Right cardiac atrium (tissue), 5 donors: ENCODE measurements around the gene ALG12. TPM values are rescaled to one million over a fixed set of nuclear protein-coding genes. Genes with fewer than 3 reads are reported as not detected.
"Not testable (repeated sequence)": the region's sequence is repeated elsewhere in the genome, so short reads cannot be mapped to it uniquely, and the experiment has no call there.

Experiments
- ATAC-seq, 2 donors: fragments of 200-7000 bp; cut with Tn5 transposase; one replicate each; pipeline versions ENCODE4 v1.8.0 to v1.9.1; 2020; ENCODE audit warnings: moderate library complexity in 2 of 2, mild to moderate bottlenecking in 1 of 2
- DNase-seq, 3 donors: peaks; one replicate each; pipeline ENCODE4 v3.0.0-alpha.2; 2020
- H3K27ac ChIP-seq: one replicate; pipeline ENCODE4 v1.5.1; 2013; ENCODE audit warnings: mild to moderate bottlenecking, low read length, control low read depth, moderate library complexity
- H3K27me3 ChIP-seq: one replicate; pipeline ENCODE4 v1.6.1; 2013; ENCODE audit not compliant: control insufficient read depth, insufficient read depth
- H3K4me1 ChIP-seq: one replicate; pipeline ENCODE4 v1.6.1; 2013; ENCODE audit warnings: low read length; ENCODE audit not compliant: control insufficient read depth, insufficient read depth
- H3K4me3 ChIP-seq: one replicate; pipeline ENCODE4 v1.5.1; 2013; ENCODE audit warnings: low read length, control low read depth
- H3K9me3 ChIP-seq: one replicate; pipeline ENCODE4 v1.6.1; 2013; ENCODE audit warnings: low read length; ENCODE audit not compliant: control insufficient read depth
- WGBS: extraction: QIAGEN DNeasy Blood & Tissue Kit; methylation state at CpG from one replicate; pipeline ENCODE4 v1.1.7; 2013; 5-methylcytosine and 5-hydroxymethylcytosine counted together
- intact Hi-C, 4 donors: fragments of 100-400 bp; cut with DNase I; formaldehyde crosslinking; loops; one replicate each; pipeline versions ENCODE4 v1.11.0 to v1.14.0; 2022 to 2023
- polyA plus RNA-seq: library from polyadenylated mRNA; stranded (reverse); fragments of 200-250 nt; gene quantifications from one replicate; pipeline ENCODE4 v1.2.3, GENCODE V29; 2013
- total RNA-seq, 4 donors: library from RNA; stranded (reverse); fragmentation: NEBNext Ultra II Directional; extraction: Animal tissue kit (Norgen Biotek cat#: 25700); gene quantifications; one replicate each; pipeline ENCODE4 v1.2.1, GENCODE V29; 2021
- donor health status: healthy with polysubstance abuse.
- donor health status: DM: no; HTN: yes; CAD: no.
- donor health status: DM: no; HTN: no; CAD: no.
- donor health status: DM: no; HTN: yes; CAD: no; lungs with severe emphysema.
- donor health status: DM: yes; HTN: yes; CAD: no.

ALG12 gene
- total and polyA plus RNA-seq, 5 donors, result 13.0 to 19.7 (median 16.2) TPM

GRCh38 chr22:49951000-49951677, 32.9 kb upstream of the ALG12 start:
- intact Hi-C loops, result no loop called here
- peaks cover 11% of the 10 kb centered on the region for H3K4me1 ChIP-seq
- no peak overlapping the region for H3K4me3 ChIP-seq
- ATAC-seq (no peak), DNase-seq (no peak)
- 86% methylated on average over 28 of the region's 28 CpGs for WGBS
- H3K9me3 ChIP-seq, result no peaks in the 10 kb centered on the region
- H3K27ac ChIP-seq, result no peak overlapping the region
- no peaks in the 10 kb centered on the region for H3K27me3 ChIP-seq

GRCh38 chr22:49950396-49950994, 32.3 kb upstream of the ALG12 start:
- Histone ChIP-seq H3K4me3 (no peak overlapping the region), H3K27ac (no peak overlapping the region), H3K27me3 (no peaks in the 10 kb centered on the region), H3K4me1 (peaks cover 11% of the 10 kb centered on the region), H3K9me3 (no peaks in the 10 kb centered on the region)
- intact Hi-C loops, result no loop called here
- DNase-seq, result no peak
- WGBS, result 92% methylated on average over 18 of the region's 18 CpGs
- ATAC-seq, result no peak

- Histone ChIP-seq H3K4me3 (no peak overlapping the region), H3K27ac (no peak overlapping the region), H3K27me3 (no peaks in the 10 kb centered on the region), H3K9me3 (no peaks in the 10 kb centered on the region), H3K4me1 (peaks cover 11% of the 10 kb centered on the region)
- WGBS, result 95% methylated on average over 11 of the region's 11 CpGs
- DNase-seq (no peak), ATAC-seq (no peak)
- intact Hi-C loops, result no loop called here
Measured at GRCh38 chr22:49949914-49950292, 31.7 kb upstream of the ALG12 start.

GRCh38 chr22:49948958-49949913, 31.0 kb upstream of the ALG12 start:
- H3K4me3 ChIP-seq, result no peak overlapping the region
- intact Hi-C loops, result no loop called here
- DNase-seq (no peak), ATAC-seq (peak in 1 of 2 donors; percentile 8)
- H3K27ac ChIP-seq, result no peak overlapping the region
- H3K27me3 ChIP-seq, result no peaks in the 10 kb centered on the region
- H3K4me1 ChIP-seq, result peaks cover 10% of the 10 kb centered on the region
- WGBS, result 88% methylated on average over 42 of the region's 42 CpGs
- H3K9me3 ChIP-seq, result no peaks in the 10 kb centered on the region

GRCh38 chr22:49948116-49948957, 30.1 kb upstream of the ALG12 start:
- no peak overlapping the region for H3K27ac ChIP-seq
- no peaks in the 10 kb centered on the region for H3K27me3 ChIP-seq
- no peak overlapping the region for H3K4me3 ChIP-seq
- ATAC-seq (no peak), DNase-seq (no peak)
- H3K4me1 ChIP-seq, result peaks cover 3% of the 10 kb centered on the region
- intact Hi-C loops, result no loop called here
- no peaks in the 10 kb centered on the region for H3K9me3 ChIP-seq
- 90% methylated on average over 23 of the region's 23 CpGs for WGBS

- intact Hi-C loops, result no loop called here
- Histone ChIP-seq H3K9me3 (no peaks in the 10 kb centered on the region), H3K27ac (no peak overlapping the region), H3K27me3 (no peaks in the 10 kb centered on the region), H3K4me3 (no peak overlapping the region), H3K4me1 (no peaks in the 10 kb centered on the region)
- 80% methylated on average over 6 of the region's 6 CpGs for WGBS
- ATAC-seq, result no peak
- no peak for DNase-seq
Measured at GRCh38 chr22:49947296-49947622, 29.0 kb upstream of the ALG12 start.

- intact Hi-C loops, result no loop called here
- ATAC-seq (no peak), DNase-seq (no peak)
- 88% methylated on average over 17 of the region's 17 CpGs for WGBS
- Histone ChIP-seq H3K27me3 (no peaks in the 10 kb centered on the region), H3K9me3 (no peaks in the 10 kb centered on the region), H3K4me3 (no peak overlapping the region), H3K27ac (no peak overlapping the region), H3K4me1 (no peaks in the 10 kb centered on the region)
Measured at GRCh38 chr22:49946612-49947295, 28.5 kb upstream of the ALG12 start.

- H3K4me3 ChIP-seq, H3K9me3 ChIP-seq, DNase-seq, ATAC-seq, intact Hi-C loops, H3K27ac ChIP-seq, H3K4me1 ChIP-seq, H3K27me3 ChIP-seq: not testable (repeated sequence)
- WGBS, result 90% methylated on average over 17 of the region's 17 CpGs
Measured at GRCh38 chr22:49945042-49945794, 27.0 kb upstream of the ALG12 start.

- Histone ChIP-seq H3K27ac (no peak overlapping the region), H3K4me1 (no peaks in the 10 kb centered on the region), H3K9me3 (no peaks in the 10 kb centered on the region), H3K27me3 (no peaks in the 10 kb centered on the region), H3K4me3 (no peak overlapping the region)
- WGBS, result 96% methylated on average over 13 of the region's 13 CpGs
- intact Hi-C loops, result no loop called here
- DNase-seq (no peak), ATAC-seq (no peak)
Measured at GRCh38 chr22:49944399-49944891, 26.2 kb upstream of the ALG12 start.
